D721Med (cell line): ENCODE data around the gene MED15.

Experiments used
- DNase-seq: peaks from one replicate; pipeline ENCODE4 v3.0.0; 2011; ENCODE audit warnings: low spot score; ENCODE audit not compliant: insufficient read length
- FAIRE-seq: peaks from 2 replicates; lab custom pipeline; 2011; peaks lifted over from hg19 to GRCh38; lab: Jason Lieb, UNC
- TF ChIP-seq, protein P1 (sequence below): IDR thresholded peaks from 2 replicates; pipeline ENCODE4 v1.5.1; 2012; ENCODE audit warnings: mild to moderate bottlenecking, control low read depth; ENCODE audit not compliant: insufficient read depth; ENCODE audit errors: missing control alignments

MED15 gene

DNA sequence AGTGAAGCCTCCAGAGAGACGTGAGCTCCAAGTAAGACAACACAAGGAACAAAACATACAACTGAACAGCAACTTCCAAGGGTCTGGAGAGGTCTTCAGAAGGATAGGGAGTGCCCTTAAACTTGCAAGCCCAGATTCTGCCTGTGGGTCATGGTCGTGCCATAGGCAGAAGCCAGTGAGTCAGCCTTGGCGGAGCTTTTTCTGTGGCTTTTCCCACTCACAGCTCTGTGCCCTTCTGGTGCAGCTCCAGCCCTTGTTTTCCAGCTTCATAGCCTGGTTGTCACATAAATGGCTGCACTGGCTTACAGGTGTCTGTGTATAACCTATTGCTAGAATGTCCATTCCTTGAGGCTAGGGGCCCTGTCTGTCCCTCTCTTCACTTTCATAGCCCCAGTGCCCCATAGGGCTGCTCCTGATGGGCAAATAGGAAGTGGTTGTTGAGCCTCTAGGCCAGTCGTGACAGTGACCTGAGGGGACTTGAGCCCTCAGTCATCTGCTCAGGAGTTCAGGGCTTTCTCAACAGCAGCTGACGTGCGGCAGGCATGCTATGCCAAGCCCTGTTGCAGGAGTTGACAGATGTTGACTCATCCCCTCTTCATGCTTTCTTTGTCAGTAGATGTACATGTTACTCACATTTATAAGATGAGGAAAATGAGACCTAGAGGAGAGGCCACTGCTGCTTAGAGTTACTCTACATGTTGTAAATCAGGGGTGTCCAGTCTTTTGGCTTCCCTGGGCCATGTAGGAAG, 7.4 kb downstream of the MED15 start:
- DNase-seq = no peak
- TF ChIP-seq, protein P1, sequence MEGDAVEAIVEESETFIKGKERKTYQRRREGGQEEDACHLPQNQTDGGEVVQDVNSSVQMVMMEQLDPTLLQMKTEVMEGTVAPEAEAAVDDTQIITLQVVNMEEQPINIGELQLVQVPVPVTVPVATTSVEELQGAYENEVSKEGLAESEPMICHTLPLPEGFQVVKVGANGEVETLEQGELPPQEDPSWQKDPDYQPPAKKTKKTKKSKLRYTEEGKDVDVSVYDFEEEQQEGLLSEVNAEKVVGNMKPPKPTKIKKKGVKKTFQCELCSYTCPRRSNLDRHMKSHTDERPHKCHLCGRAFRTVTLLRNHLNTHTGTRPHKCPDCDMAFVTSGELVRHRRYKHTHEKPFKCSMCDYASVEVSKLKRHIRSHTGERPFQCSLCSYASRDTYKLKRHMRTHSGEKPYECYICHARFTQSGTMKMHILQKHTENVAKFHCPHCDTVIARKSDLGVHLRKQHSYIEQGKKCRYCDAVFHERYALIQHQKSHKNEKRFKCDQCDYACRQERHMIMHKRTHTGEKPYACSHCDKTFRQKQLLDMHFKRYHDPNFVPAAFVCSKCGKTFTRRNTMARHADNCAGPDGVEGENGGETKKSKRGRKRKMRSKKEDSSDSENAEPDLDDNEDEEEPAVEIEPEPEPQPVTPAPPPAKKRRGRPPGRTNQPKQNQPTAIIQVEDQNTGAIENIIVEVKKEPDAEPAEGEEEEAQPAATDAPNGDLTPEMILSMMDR = no peak
- FAIRE-seq = no peak

DNA sequence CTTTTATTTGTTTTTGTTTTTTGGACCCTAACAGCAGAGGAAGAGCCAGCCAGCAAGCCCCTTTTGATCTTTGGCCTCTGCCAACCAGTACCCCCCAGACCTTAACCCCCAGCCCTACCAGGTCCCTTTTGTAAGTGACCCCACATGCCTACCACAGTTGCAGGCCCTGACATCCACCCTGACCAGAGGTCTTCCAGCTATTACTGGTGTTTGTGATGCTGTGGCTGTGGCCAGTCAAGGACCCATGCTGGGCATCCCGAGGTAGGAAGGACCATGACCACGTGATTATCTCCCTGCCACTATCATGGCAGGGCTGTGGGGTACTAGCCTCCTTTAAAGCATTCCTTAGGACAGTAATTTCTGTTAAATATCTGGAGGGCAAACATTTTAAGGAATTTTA, 9.0 kb downstream of the MED15 start:
- TF ChIP-seq, protein P1 = no peak
- FAIRE-seq = no peak
- no peak for DNase-seq

DNA sequence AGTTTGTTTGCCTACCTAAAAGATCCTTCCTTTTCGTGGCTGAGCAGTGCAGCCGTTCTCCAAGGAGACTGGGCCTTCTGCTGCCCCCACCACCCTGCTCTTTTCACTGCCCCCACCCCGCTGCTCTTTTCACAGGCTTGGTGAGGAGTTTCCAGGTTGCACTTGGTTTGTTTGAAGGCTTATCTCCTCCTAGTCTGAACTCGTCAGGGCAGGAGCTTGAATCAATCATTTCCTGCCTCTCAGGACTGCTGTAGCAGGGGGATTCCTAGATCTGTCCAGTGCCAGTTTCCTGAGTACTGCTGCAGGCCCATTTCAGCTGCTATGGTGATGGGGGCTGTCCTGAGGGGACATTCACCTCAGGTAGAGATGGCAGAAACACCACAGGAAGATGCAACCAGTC, 10.0 kb downstream of the MED15 start:
- TF ChIP-seq, protein P1 = no peak
- DNase-seq = no peak
- no peak for FAIRE-seq

DNA sequence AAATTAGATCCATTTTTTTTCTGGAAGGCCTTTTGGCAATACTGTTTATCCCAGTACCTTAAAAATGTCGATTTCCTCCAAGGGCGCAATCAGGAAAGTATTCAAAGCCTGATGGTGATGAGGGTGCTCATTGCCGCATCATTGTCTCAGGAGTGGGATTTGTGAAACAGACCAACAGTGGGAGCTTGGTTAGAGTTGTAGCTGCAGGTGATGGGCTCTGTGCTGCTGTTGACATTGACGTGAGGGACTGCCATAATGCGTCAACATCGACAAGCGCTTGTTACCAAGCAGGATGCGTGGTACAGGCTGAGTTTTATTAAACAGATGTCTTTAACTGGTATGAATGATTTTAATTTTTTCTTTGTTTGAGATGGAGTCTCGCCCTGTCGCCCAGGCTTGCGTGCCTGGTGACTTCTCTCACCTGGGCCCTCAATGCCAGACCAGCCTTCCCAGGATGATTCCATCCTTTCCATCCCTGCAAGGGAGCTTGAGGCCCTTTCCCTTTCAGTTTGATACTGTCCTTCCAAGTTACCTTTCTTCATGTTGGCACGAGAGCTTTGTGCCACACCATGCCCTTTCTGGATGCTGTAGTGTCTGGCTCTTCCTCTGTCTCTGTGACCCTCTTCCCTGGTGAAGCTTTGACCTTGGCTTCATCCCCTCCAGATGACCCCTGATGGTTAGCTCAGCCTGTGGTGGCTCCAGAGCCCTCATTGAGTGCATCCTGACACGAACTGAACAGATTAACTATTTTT, 10.6 kb downstream of the MED15 start:
- TF ChIP-seq, protein P1 = no peak
- DNase-seq = no peak
- FAIRE-seq = no peak

DNA sequence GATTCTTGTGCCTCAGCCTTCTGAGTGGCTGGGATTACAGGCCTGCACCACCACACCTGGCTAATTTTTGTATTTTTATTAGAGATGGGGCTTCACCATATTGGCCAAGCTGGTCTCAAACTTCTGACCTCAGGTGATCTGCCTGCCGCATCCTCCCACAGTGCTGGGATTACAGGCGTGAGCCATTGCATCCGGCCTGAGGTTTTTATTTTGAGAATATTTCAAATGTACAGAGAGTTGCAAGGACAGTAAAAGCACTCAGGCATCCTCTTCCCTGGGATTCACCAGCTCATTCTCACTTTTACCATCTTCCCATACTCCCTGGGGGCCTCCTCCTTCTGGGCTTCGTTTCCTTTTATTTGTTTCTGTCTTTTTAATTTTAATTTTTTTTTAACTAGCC, 12.1 kb downstream of the MED15 start:
- TF ChIP-seq, protein P1 = no peak
- no peak for DNase-seq
- no peak for FAIRE-seq

DNA sequence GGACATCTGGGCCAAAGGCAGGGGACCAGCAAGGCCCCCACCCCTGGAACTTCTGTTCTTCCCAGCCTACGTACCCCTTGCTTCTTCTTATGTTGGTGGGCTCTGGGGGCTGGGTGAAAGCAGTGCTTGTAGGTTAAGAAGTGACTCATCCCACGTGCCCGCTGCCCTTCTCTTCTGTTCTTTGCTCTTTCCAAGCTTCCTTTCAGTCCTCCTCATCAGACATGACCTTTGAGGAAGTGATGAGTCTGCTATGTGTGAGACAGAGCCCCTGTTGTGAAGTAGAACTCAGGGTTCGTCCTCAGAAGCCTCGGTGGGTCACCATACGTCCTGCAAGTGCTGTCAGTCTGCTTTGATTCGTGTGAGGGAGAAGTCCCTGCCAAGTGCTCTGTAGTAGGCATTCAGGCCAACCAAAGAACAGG, 12.7 kb downstream of the MED15 start:
- TF ChIP-seq, protein P1 = no peak
- no peak for FAIRE-seq
- no peak for DNase-seq
